Glutamatergic neuron (in vitro differentiated cells): Measurements from ENCODE around the gene VAPB. TPM values are rescaled to one million over a fixed set of nuclear protein-coding genes. Genes with fewer than 3 reads are reported as not detected.

Experiments used
- DNase-seq: peaks from one replicate; pipeline ENCODE4 v3.0.0; 2022
- H3K27ac Mint-ChIP-seq: one replicate; pipeline ENCODE4 v1.8.0; 2020; ENCODE audit warnings: mild to moderate bottlenecking, mixed read lengths, inconsistent platforms; ENCODE audit not compliant: unreplicated experiment
- H3K27me3 Mint-ChIP-seq: one replicate; pipeline ENCODE4 v1.8.0; 2020; ENCODE audit warnings: mild to moderate bottlenecking, moderate library complexity, mixed read lengths, inconsistent platforms; ENCODE audit not compliant: unreplicated experiment
- H3K36me3 Mint-ChIP-seq: one replicate; pipeline ENCODE4 v1.8.0; 2020; ENCODE audit warnings: mild to moderate bottlenecking, mixed read lengths, inconsistent platforms; ENCODE audit not compliant: unreplicated experiment
- H3K4me1 Mint-ChIP-seq: one replicate; pipeline ENCODE4 v1.8.0; 2020; ENCODE audit warnings: mild to moderate bottlenecking, low read depth, mixed read lengths, inconsistent platforms; ENCODE audit not compliant: unreplicated experiment
- H3K4me3 Mint-ChIP-seq: one replicate; pipeline ENCODE4 v1.8.0; 2020; ENCODE audit warnings: mild to moderate bottlenecking, mixed read lengths, inconsistent platforms; ENCODE audit not compliant: unreplicated experiment
- H3K9me3 Mint-ChIP-seq: one replicate; pipeline ENCODE4 v1.8.0; 2020; ENCODE audit warnings: mild to moderate bottlenecking, moderate library complexity, mixed read lengths, inconsistent platforms; ENCODE audit not compliant: unreplicated experiment
- CTCF ChIP-seq: fragments of 200-600 bp; sonication (generic); IDR thresholded peaks from one replicate; pipeline ENCODE4 v1.5.0; 2021; ENCODE audit not compliant: partially characterized antibody, unreplicated experiment
- total RNA-seq: library from RNA; stranded (reverse); fragmentation: NEBNext Ultra II Directional; extraction: Animal tissue kit (Norgen Biotek cat#: 25700); gene quantifications from one replicate; pipeline ENCODE4 v1.2.1, GENCODE V29; 2021; ENCODE audit not compliant: unreplicated experiment

The VAPB gene
- total RNA-seq, 1 donor from 2014 or later = 60.5 TPM

DNA sequence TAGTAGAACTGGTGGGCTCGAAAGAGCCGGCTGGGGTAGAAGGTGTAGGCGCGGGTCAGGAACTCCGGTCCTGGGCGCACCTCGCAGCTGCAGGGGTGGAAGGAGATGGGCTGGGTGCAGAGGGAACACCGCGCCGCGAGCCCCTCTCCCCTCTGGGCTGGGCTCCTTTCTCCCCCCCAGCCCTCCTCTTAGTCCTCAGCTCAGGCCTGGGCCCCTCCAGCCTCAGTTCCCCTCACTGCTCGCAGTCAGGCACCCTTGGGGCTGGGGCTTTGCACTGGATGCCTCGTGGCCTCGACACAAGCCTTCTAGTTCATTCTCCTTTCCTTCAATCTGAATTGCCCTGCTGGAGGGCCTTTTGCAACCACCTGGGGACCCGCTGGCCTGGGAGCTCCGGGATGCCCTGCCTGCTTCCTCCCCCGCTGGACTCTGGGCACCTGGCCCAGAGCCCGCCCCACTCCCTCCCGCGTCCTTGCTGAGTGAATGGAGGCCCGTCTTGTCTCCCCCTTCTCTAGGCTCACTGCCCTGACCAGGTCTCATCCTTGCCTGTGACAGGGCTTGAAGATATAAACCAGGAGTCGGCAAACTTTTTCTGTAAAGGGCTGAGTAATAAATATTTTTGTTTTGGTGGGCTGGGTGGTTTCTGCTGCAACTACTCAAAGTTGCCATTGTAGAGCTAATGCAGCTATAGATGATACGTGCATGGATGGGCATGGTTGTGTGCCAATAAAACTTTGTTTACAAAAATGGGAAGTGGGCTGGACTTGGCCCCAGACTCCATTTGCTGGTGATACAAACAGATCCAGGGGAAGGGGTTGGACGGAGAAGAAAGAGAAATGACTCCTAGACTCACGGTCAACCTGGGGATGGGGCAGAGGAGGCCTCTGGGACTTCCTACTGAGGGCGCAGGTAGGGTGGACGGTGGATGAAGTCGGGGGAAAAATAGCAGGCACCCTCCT lies 78.8 kb downstream of the VAPB start:
- Mint-ChIP-seq H3K4me1 (peaks cover 15% of the 10 kb centered on the region), H3K27me3 (no peaks in the 10 kb centered on the region), H3K9me3 (peaks cover 2% of the 10 kb centered on the region), H3K36me3 (no peaks in the 10 kb centered on the region), H3K4me3 (no peak overlapping the region), H3K27ac (no peak overlapping the region)
- TF ChIP-seq CTCF = no peak
- DNase-seq = no peak

DNA sequence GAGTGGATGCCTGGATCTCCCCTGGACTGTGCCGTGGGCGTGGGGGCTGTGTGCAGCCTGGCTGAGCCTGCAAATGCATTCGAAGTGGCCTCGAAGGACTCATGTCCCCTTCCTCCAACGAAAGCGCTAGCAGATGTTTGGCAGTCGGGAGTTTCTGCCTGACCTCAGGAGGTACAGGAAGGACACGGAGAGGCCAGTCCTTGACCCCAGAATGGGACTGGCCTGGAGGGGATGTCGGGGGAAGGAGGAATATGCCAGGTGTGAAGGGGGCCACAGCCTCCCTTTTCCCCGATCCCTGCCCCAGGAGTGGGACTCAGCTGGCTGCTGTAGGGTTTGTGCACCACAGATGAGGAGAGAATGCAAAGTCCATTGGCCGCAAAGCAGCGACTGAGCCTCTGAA lies 80.6 kb downstream of the VAPB start:
- peaks cover 10% of the 10 kb centered on the region for H3K4me1 Mint-ChIP-seq
- peaks cover 2% of the 10 kb centered on the region for H3K9me3 Mint-ChIP-seq
- DNase-seq = no peak
- no peak overlapping the region for H3K4me3 Mint-ChIP-seq
- no peak for TF ChIP-seq CTCF
- no peaks in the 10 kb centered on the region for H3K27me3 Mint-ChIP-seq
- H3K36me3 Mint-ChIP-seq = no peaks in the 10 kb centered on the region
- H3K27ac Mint-ChIP-seq = peak overlapping the region; percentile 59

GRCh38 chr20:58470336-58471192 lies 81.5 kb downstream of the VAPB start:
- no peaks in the 10 kb centered on the region for H3K27me3 Mint-ChIP-seq
- no peak overlapping the region for H3K27ac Mint-ChIP-seq
- no peak for TF ChIP-seq CTCF
- peaks cover 2% of the 10 kb centered on the region for H3K9me3 Mint-ChIP-seq
- peaks cover 2% of the 10 kb centered on the region for H3K4me1 Mint-ChIP-seq
- H3K4me3 Mint-ChIP-seq = no peak overlapping the region
- H3K36me3 Mint-ChIP-seq = no peaks in the 10 kb centered on the region
- no peak for DNase-seq

GRCh38 chr20:58471193-58472164 lies 82.5 kb downstream of the VAPB start:
- Mint-ChIP-seq H3K27ac (no peak overlapping the region), H3K9me3 (no peaks in the 10 kb centered on the region), H3K27me3 (no peaks in the 10 kb centered on the region), H3K4me3 (no peak overlapping the region), H3K36me3 (peaks cover under 1% of the 10 kb centered on the region), H3K4me1 (peaks cover 1% of the 10 kb centered on the region)
- no peak for DNase-seq
- no peak for TF ChIP-seq CTCF
